ENCODE measurements around the gene ZNF75A.
A peak's percentile ranks its signal among the peaks of the same experiment; 100 is the strongest.

ZNF75A gene

GRCh38 chr16:3281222-3281820 is 24.0 kb upstream of the ZNF75A start:
- Histone ChIP-seq H3K9me3 (ENCODE audit: insufficient read depth, low read length) (peaks cover 8% of the 10 kb centered on the region), H3K27me3 (ENCODE audit: insufficient read depth, insufficient read length) (no peaks in the 10 kb centered on the region), H3K4me3 (ENCODE audit: insufficient read length, low read depth) (no peak overlapping the region), H3K36me3 (ENCODE audit: insufficient read depth, insufficient read length, low read length) (peaks cover 25% of the 10 kb centered on the region), H3K4me1 (ENCODE audit: insufficient read depth, insufficient read length) (peaks cover 4% of the 10 kb centered on the region), H3K9ac (ENCODE audit: insufficient read length, low read depth) (peak overlapping the region; percentile 61)
- DNase-seq (ENCODE audit: low read depth, low spot score): no peak
- TF ChIP-seq YY1 (IDR thresholded peaks at IDR 0.05; ENCODE audit: insufficient read depth, insufficient read length) (no peak), ZNF274 (IDR thresholded peaks at IDR 0.05; ENCODE audit: low read depth, low read length) (no peak), SUZ12 (IDR thresholded peaks at IDR 0.05; ENCODE audit: extremely low read depth, insufficient read depth, insufficient read length) (no peak)

GRCh38 chr16:3282103-3282729 is 23.1 kb upstream of the ZNF75A start:
- H3K4me1 ChIP-seq (ENCODE audit: insufficient read depth, insufficient read length): peaks cover 4% of the 10 kb centered on the region
- peak overlapping the region; percentile 99 for H3K4me3 ChIP-seq (ENCODE audit: insufficient read length, low read depth)

GRCh38 chr16:3282730-3283542 is 22.4 kb upstream of the ZNF75A start, which contains the start of gene ZNF263:
Gene ZNF263, plus strand, starts transcription at chr16:3283491. Its CDS starts 328 bp downstream, at chr16:3283819.
- TF ChIP-seq ZNF274 (IDR thresholded peaks at IDR 0.05; ENCODE audit: low read depth, low read length) (no peak), YY1 (IDR thresholded peaks at IDR 0.05; ENCODE audit: insufficient read depth, insufficient read length) (no peak), SUZ12 (IDR thresholded peaks at IDR 0.05; ENCODE audit: extremely low read depth, insufficient read depth, insufficient read length) (no peak)

More at GRCh38 chr16:3282103-3282729, 23.1 kb upstream of the ZNF75A start:
- Histone ChIP-seq H3K9ac (ENCODE audit: insufficient read length, low read depth) (peak overlapping the region; percentile 97), H3K27me3 (ENCODE audit: insufficient read depth, insufficient read length) (no peaks in the 10 kb centered on the region), H3K9me3 (ENCODE audit: insufficient read depth, low read length) (peaks cover 17% of the 10 kb centered on the region), H3K36me3 (ENCODE audit: insufficient read depth, insufficient read length, low read length) (peaks cover 34% of the 10 kb centered on the region)
- TF ChIP-seq SUZ12 (IDR thresholded peaks at IDR 0.05; ENCODE audit: extremely low read depth, insufficient read depth, insufficient read length) (no peak), ZNF274 (IDR thresholded peaks at IDR 0.05; ENCODE audit: low read depth, low read length) (no peak)
- no peak for DNase-seq (ENCODE audit: low read depth, low spot score)

GRCh38 chr16:3283543-3284447 is 21.5 kb upstream of the ZNF75A start:
- TF ChIP-seq ZNF274 (IDR thresholded peaks at IDR 0.05; ENCODE audit: low read depth, low read length) (no peak), SUZ12 (IDR thresholded peaks at IDR 0.05; ENCODE audit: extremely low read depth, insufficient read depth, insufficient read length) (no peak), YY1 (IDR thresholded peaks at IDR 0.05; ENCODE audit: insufficient read depth, insufficient read length) (no peak)

More at GRCh38 chr16:3282730-3283542, 22.4 kb upstream of the ZNF75A start, which contains the start of gene ZNF263:
- DNase-seq (ENCODE audit: low read depth, low spot score): peak; percentile 95
- Histone ChIP-seq H3K27me3 (ENCODE audit: insufficient read depth, insufficient read length) (no peaks in the 10 kb centered on the region), H3K9ac (ENCODE audit: insufficient read length, low read depth) (peak within 1 kb of the TSS; percentile 97), H3K36me3 (ENCODE audit: insufficient read depth, insufficient read length, low read length) (peaks cover 40% of the 10 kb centered on the region), H3K4me1 (ENCODE audit: insufficient read depth, insufficient read length) (peaks cover 4% of the 10 kb centered on the region), H3K9me3 (ENCODE audit: insufficient read depth, low read length) (peaks cover 24% of the 10 kb centered on the region), H3K4me3 (ENCODE audit: insufficient read length, low read depth) (peak within 1 kb of the TSS; percentile 99)

GRCh38 chr16:3285131-3285530 is 20.2 kb upstream of the ZNF75A start:
- Histone ChIP-seq H3K9ac (ENCODE audit: insufficient read length, low read depth) (peak overlapping the region; percentile 97), H3K9me3 (ENCODE audit: insufficient read depth, low read length) (peaks cover 46% of the 10 kb centered on the region), H3K27me3 (ENCODE audit: insufficient read depth, insufficient read length) (no peaks in the 10 kb centered on the region), H3K36me3 (ENCODE audit: insufficient read depth, insufficient read length, low read length) (peaks cover 62% of the 10 kb centered on the region), H3K4me3 (ENCODE audit: insufficient read length, low read depth) (peak overlapping the region; percentile 99), H3K4me1 (ENCODE audit: insufficient read depth, insufficient read length) (peaks cover 4% of the 10 kb centered on the region)
- DNase-seq (ENCODE audit: low read depth, low spot score): no peak
- TF ChIP-seq ZNF274 (IDR thresholded peaks at IDR 0.05; ENCODE audit: low read depth, low read length) (no peak), YY1 (IDR thresholded peaks at IDR 0.05; ENCODE audit: insufficient read depth, insufficient read length) (no peak), SUZ12 (IDR thresholded peaks at IDR 0.05; ENCODE audit: extremely low read depth, insufficient read depth, insufficient read length) (no peak)

More at GRCh38 chr16:3283543-3284447, 21.5 kb upstream of the ZNF75A start:
- H3K27me3 ChIP-seq (ENCODE audit: insufficient read depth, insufficient read length): no peaks in the 10 kb centered on the region
- peaks cover 4% of the 10 kb centered on the region for H3K4me1 ChIP-seq (ENCODE audit: insufficient read depth, insufficient read length)
- no peak for DNase-seq (ENCODE audit: low read depth, low spot score)
- peak overlapping the region; percentile 99 for H3K4me3 ChIP-seq (ENCODE audit: insufficient read length, low read depth)
- peaks cover 48% of the 10 kb centered on the region for H3K36me3 ChIP-seq (ENCODE audit: insufficient read depth, insufficient read length, low read length)
- H3K9ac ChIP-seq (ENCODE audit: insufficient read length, low read depth): peak overlapping the region; percentile 97
- H3K9me3 ChIP-seq (ENCODE audit: insufficient read depth, low read length): peaks cover 33% of the 10 kb centered on the region

GRCh38 chr16:3289998-3290673 is 15.2 kb upstream of the ZNF75A start:
- no peak for DNase-seq (ENCODE audit: low read depth, low spot score)
- Histone ChIP-seq H3K27me3 (ENCODE audit: insufficient read depth, insufficient read length) (no peaks in the 10 kb centered on the region), H3K4me3 (ENCODE audit: insufficient read length, low read depth) (no peak overlapping the region), H3K9ac (ENCODE audit: insufficient read length, low read depth) (no peak overlapping the region), H3K9me3 (ENCODE audit: insufficient read depth, low read length) (peaks cover 70% of the 10 kb centered on the region), H3K36me3 (ENCODE audit: insufficient read depth, insufficient read length, low read length) (peaks cover 87% of the 10 kb centered on the region), H3K4me1 (ENCODE audit: insufficient read depth, insufficient read length) (no peaks in the 10 kb centered on the region)
- TF ChIP-seq YY1 (IDR thresholded peaks at IDR 0.05; ENCODE audit: insufficient read depth, insufficient read length) (no peak), SUZ12 (IDR thresholded peaks at IDR 0.05; ENCODE audit: extremely low read depth, insufficient read depth, insufficient read length) (no peak), ZNF274 (IDR thresholded peaks at IDR 0.05; ENCODE audit: low read depth, low read length) (peak; percentile 81)

All from NT2/D1 (cell line).